Gastrocnemius medialis (tissue), 4 donors: Measurements from ENCODE around the gene THADA.

Experiments
- POLR2A ChIP-seq, 2 donors: fragments of 450-650 bp; IDR thresholded peaks; one replicate each; pipeline ENCODE4 v1.6.1; 2017; ENCODE audit warnings: antibody characterized with exemption in 2 of 2, mild to moderate bottlenecking in 2 of 2, moderate library complexity in 2 of 2
- TF ChIP-seq, protein P1 (sequence below), 5 experiments: fragments of 450-650 bp in 3 of 5; fragments of 200-600 bp in 2 of 5; sonication (generic) in 2 of 5; IDR thresholded peaks in 4 of 5; conservative IDR thresholded peaks in 1 of 5; 1 replicate in 4 of 5; 2 replicates in 1 of 5; pipeline ENCODE4 v1.5.1; 2016 to 2019; ENCODE audit warnings: antibody characterized with exemption in 5 of 5, mild to moderate bottlenecking in 3 of 5, moderate library complexity in 3 of 5

DNA sequence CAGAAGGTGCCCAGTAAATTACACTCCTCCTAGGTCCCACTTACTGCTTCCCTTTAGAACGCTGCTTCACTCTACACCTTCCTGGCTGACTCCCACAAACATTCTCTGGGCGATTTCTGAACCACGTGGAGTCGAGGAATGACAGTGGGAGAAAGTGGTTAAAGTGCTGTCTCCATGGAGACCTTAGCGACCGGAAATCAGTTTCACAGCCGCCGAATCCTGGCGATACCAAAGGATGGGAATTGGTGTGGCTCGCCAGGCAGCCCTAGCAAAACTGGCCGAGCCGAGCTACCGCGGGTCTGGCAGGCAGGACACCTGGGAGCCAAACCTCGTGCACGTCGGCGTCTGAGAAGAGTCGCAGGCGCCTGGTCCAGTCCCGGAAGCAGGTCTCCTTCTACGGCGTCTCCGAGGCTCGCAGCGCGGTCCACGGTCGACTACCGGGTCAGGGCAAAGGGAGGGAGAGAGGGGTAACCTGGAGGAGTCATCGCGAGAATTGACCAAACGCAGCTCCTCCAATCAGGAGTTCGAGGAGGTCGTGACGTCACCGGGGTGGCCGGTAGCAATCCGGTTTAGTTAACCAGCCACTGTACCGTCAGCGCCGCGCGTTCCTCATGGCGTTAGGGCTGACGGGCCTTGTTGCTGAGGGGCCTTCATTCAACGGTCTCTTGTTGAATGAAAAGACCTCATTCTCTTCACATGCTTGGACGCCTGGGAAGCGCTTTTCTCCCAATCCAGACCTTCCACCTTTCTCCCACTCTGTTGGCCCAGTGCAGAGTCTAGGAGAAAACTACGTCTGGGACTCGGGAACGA lies at the start of gene THADA:
- peak; percentile 78 to 86 for TF ChIP-seq POLR2A (IDR thresholded peaks at IDR 0.05)
- TF ChIP-seq, protein P1, sequence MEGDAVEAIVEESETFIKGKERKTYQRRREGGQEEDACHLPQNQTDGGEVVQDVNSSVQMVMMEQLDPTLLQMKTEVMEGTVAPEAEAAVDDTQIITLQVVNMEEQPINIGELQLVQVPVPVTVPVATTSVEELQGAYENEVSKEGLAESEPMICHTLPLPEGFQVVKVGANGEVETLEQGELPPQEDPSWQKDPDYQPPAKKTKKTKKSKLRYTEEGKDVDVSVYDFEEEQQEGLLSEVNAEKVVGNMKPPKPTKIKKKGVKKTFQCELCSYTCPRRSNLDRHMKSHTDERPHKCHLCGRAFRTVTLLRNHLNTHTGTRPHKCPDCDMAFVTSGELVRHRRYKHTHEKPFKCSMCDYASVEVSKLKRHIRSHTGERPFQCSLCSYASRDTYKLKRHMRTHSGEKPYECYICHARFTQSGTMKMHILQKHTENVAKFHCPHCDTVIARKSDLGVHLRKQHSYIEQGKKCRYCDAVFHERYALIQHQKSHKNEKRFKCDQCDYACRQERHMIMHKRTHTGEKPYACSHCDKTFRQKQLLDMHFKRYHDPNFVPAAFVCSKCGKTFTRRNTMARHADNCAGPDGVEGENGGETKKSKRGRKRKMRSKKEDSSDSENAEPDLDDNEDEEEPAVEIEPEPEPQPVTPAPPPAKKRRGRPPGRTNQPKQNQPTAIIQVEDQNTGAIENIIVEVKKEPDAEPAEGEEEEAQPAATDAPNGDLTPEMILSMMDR (IDR thresholded peaks at IDR 0.05 in 4 of 5, conservative IDR thresholded peaks at IDR 0.05 in 1 of 5) = no peak
